ENCODE measurements around the gene MAP7D2. TPM values are rescaled to one million over a fixed set of nuclear protein-coding genes. Genes with fewer than 3 reads are reported as not detected.

Gene MAP7D2
- total and polyA plus RNA-seq, 9 donors: 0.27 to 0.89 (median 0.44) TPM

GRCh38 chrX:20016616-20016945 is 100.1 kb downstream of the MAP7D2 start:
- Histone ChIP-seq H3K36me3 (ENCODE audit: control insufficient read depth, insufficient read depth, low read length) (no peaks in the 10 kb centered on the region), H3K27ac (ENCODE audit: low read length) (no peak overlapping the region), H3K27me3 (ENCODE audit: control insufficient read depth, insufficient read depth, low read length) (peaks cover 42% of the 10 kb centered on the region), H3K4me1 (ENCODE audit: control insufficient read depth, insufficient read depth, low read length) (no peaks in the 10 kb centered on the region), H3K9me3 (replicated peaks; ENCODE audit: control insufficient read depth, low read depth, low read length) (no peaks in the 10 kb centered on the region), H3K4me3 (ENCODE audit: low read length) (no peak overlapping the region)
- WGBS (ENCODE audit: insufficient coverage): no CpG with 5 or more reads among the region's 2 CpGs
- DNase-seq: no peak

- no peaks in the 10 kb centered on the region for H3K36me3 ChIP-seq (ENCODE audit: control insufficient read depth, insufficient read depth, low read length)
- 69% methylated on average over 5 of the region's 9 CpGs for WGBS (ENCODE audit: insufficient coverage)
- DNase-seq: peak; percentile 64
Observed at GRCh38 chrX:20015945-20016615, 100.6 kb downstream of the MAP7D2 start.

GRCh38 chrX:20015422-20015821 is 101.3 kb downstream of the MAP7D2 start:
- H3K9me3 ChIP-seq (replicated peaks; ENCODE audit: control insufficient read depth, low read depth, low read length): no peaks in the 10 kb centered on the region
- no peak overlapping the region for H3K27ac ChIP-seq (ENCODE audit: low read length)
- peaks cover 45% of the 10 kb centered on the region for H3K27me3 ChIP-seq (ENCODE audit: control insufficient read depth, insufficient read depth, low read length)
- no peaks in the 10 kb centered on the region for H3K4me1 ChIP-seq (ENCODE audit: control insufficient read depth, insufficient read depth, low read length)
- no peak for DNase-seq
- no peaks in the 10 kb centered on the region for H3K36me3 ChIP-seq (ENCODE audit: control insufficient read depth, insufficient read depth, low read length)
- WGBS (ENCODE audit: insufficient coverage): no CpG with 5 or more reads among the region's 1 CpG
- no peak overlapping the region for H3K4me3 ChIP-seq (ENCODE audit: low read length)

More at GRCh38 chrX:20015945-20016615, 100.6 kb downstream of the MAP7D2 start:
- no peak overlapping the region for H3K27ac ChIP-seq (ENCODE audit: low read length)
- H3K4me1 ChIP-seq (ENCODE audit: control insufficient read depth, insufficient read depth, low read length): no peaks in the 10 kb centered on the region
- no peak overlapping the region for H3K4me3 ChIP-seq (ENCODE audit: low read length)
- H3K27me3 ChIP-seq (ENCODE audit: control insufficient read depth, insufficient read depth, low read length): peaks cover 47% of the 10 kb centered on the region
- no peaks in the 10 kb centered on the region for H3K9me3 ChIP-seq (replicated peaks; ENCODE audit: control insufficient read depth, low read depth, low read length)

- Histone ChIP-seq H3K4me3 (ENCODE audit: low read length) (no peak overlapping the region), H3K36me3 (ENCODE audit: control insufficient read depth, insufficient read depth, low read length) (no peaks in the 10 kb centered on the region), H3K9me3 (replicated peaks; ENCODE audit: control insufficient read depth, low read depth, low read length) (no peaks in the 10 kb centered on the region), H3K4me1 (ENCODE audit: control insufficient read depth, insufficient read depth, low read length) (no peaks in the 10 kb centered on the region), H3K27ac (ENCODE audit: low read length) (no peak overlapping the region), H3K27me3 (ENCODE audit: control insufficient read depth, insufficient read depth, low read length) (peaks cover 35% of the 10 kb centered on the region)
- no CpG with 5 or more reads among the region's 4 CpGs for WGBS (ENCODE audit: insufficient coverage)
- peak; percentile 57 for DNase-seq
Observed at GRCh38 chrX:20011608-20012007, 105.1 kb downstream of the MAP7D2 start.

GRCh38 chrX:20007962-20008622 is 108.6 kb downstream of the MAP7D2 start:
- Histone ChIP-seq H3K4me3 (ENCODE audit: low read length) (no peak overlapping the region), H3K27ac (ENCODE audit: low read length) (no peak overlapping the region), H3K9me3 (replicated peaks; ENCODE audit: control insufficient read depth, low read depth, low read length) (no peaks in the 10 kb centered on the region), H3K27me3 (ENCODE audit: control insufficient read depth, insufficient read depth, low read length) (peaks cover 32% of the 10 kb centered on the region), H3K36me3 (ENCODE audit: control insufficient read depth, insufficient read depth, low read length) (no peaks in the 10 kb centered on the region), H3K4me1 (ENCODE audit: control insufficient read depth, insufficient read depth, low read length) (no peaks in the 10 kb centered on the region)
- 74% methylated on average over 6 of the region's 7 CpGs for WGBS (ENCODE audit: insufficient coverage)
- DNase-seq: no peak

GRCh38 chrX:20005883-20006282 is 110.8 kb downstream of the MAP7D2 start:
- Histone ChIP-seq H3K27ac (ENCODE audit: low read length) (no peak overlapping the region), H3K4me1 (ENCODE audit: control insufficient read depth, insufficient read depth, low read length) (no peaks in the 10 kb centered on the region)
- WGBS (ENCODE audit: insufficient coverage): 100% methylated on average over 2 of the region's 2 CpGs

GRCh38 chrX:20001588-20001987 is 115.1 kb downstream of the MAP7D2 start:
- no CpG with 5 or more reads among the region's 4 CpGs for WGBS (ENCODE audit: insufficient coverage)
- DNase-seq: no peak

More at GRCh38 chrX:20005883-20006282, 110.8 kb downstream of the MAP7D2 start:
- no peak for DNase-seq
- H3K9me3 ChIP-seq (replicated peaks; ENCODE audit: control insufficient read depth, low read depth, low read length): no peaks in the 10 kb centered on the region
- H3K36me3 ChIP-seq (ENCODE audit: control insufficient read depth, insufficient read depth, low read length): no peaks in the 10 kb centered on the region
- peaks cover 28% of the 10 kb centered on the region for H3K27me3 ChIP-seq (ENCODE audit: control insufficient read depth, insufficient read depth, low read length)
- no peak overlapping the region for H3K4me3 ChIP-seq (ENCODE audit: low read length)

GRCh38 chrX:19991350-19991718 is 125.4 kb downstream of the MAP7D2 start:
- Histone ChIP-seq H3K36me3 (ENCODE audit: control insufficient read depth, insufficient read depth, low read length) (no peaks in the 10 kb centered on the region), H3K27ac (ENCODE audit: low read length) (no peak overlapping the region), H3K27me3 (ENCODE audit: control insufficient read depth, insufficient read depth, low read length) (peaks cover 12% of the 10 kb centered on the region), H3K9me3 (replicated peaks; ENCODE audit: control insufficient read depth, low read depth, low read length) (no peaks in the 10 kb centered on the region), H3K4me1 (ENCODE audit: control insufficient read depth, insufficient read depth, low read length) (peaks cover 7% of the 10 kb centered on the region), H3K4me3 (ENCODE audit: low read length) (peak overlapping the region; percentile 35)
- peak; percentile 8 for DNase-seq
- WGBS (ENCODE audit: insufficient coverage): 50% methylated on average over 6 of the region's 6 CpGs

More at GRCh38 chrX:20001588-20001987, 115.1 kb downstream of the MAP7D2 start:
- no peak overlapping the region for H3K27ac ChIP-seq (ENCODE audit: low read length)
- H3K9me3 ChIP-seq (replicated peaks; ENCODE audit: control insufficient read depth, low read depth, low read length): no peaks in the 10 kb centered on the region
- H3K36me3 ChIP-seq (ENCODE audit: control insufficient read depth, insufficient read depth, low read length): no peaks in the 10 kb centered on the region
- no peak overlapping the region for H3K4me3 ChIP-seq (ENCODE audit: low read length)
- H3K4me1 ChIP-seq (ENCODE audit: control insufficient read depth, insufficient read depth, low read length): no peaks in the 10 kb centered on the region
- H3K27me3 ChIP-seq (ENCODE audit: control insufficient read depth, insufficient read depth, low read length): peaks cover 35% of the 10 kb centered on the region

GRCh38 chrX:19990556-19991349 is 126.0 kb downstream of the MAP7D2 start, which contains the start of gene BCLAF3:
Gene BCLAF3 (minus strand): TSS chrX:19991061. CDS start chrX:19970264, 20,797 bp downstream.
- no peaks in the 10 kb centered on the region for H3K9me3 ChIP-seq (replicated peaks; ENCODE audit: control insufficient read depth, low read depth, low read length)
- peak; percentile 95 for DNase-seq
- 18% methylated on average over 64 of the region's 103 CpGs for WGBS (ENCODE audit: insufficient coverage)
- H3K4me3 ChIP-seq (ENCODE audit: low read length): peak within 1 kb of the TSS; percentile 62
- H3K4me1 ChIP-seq (ENCODE audit: control insufficient read depth, insufficient read depth, low read length): peaks cover 7% of the 10 kb centered on the region
- H3K36me3 ChIP-seq (ENCODE audit: control insufficient read depth, insufficient read depth, low read length): no peaks in the 10 kb centered on the region
- H3K27me3 ChIP-seq (ENCODE audit: control insufficient read depth, insufficient read depth, low read length): peaks cover 12% of the 10 kb centered on the region
- peak within 1 kb of the TSS; percentile 65 for H3K27ac ChIP-seq (ENCODE audit: low read length)

GRCh38 chrX:19990151-19990555 is 126.6 kb downstream of the MAP7D2 start:
- Histone ChIP-seq H3K27me3 (ENCODE audit: control insufficient read depth, insufficient read depth, low read length) (peaks cover 15% of the 10 kb centered on the region), H3K4me1 (ENCODE audit: control insufficient read depth, insufficient read depth, low read length) (peaks cover 7% of the 10 kb centered on the region), H3K4me3 (ENCODE audit: low read length) (peak overlapping the region; percentile 62), H3K27ac (ENCODE audit: low read length) (peak overlapping the region; percentile 65), H3K9me3 (replicated peaks; ENCODE audit: control insufficient read depth, low read depth, low read length) (peaks cover 2% of the 10 kb centered on the region), H3K36me3 (ENCODE audit: control insufficient read depth, insufficient read depth, low read length) (no peaks in the 10 kb centered on the region)
- WGBS (ENCODE audit: insufficient coverage): 20% methylated on average over 19 of the region's 25 CpGs
- peak; percentile 31 for DNase-seq

Data from muscle of leg (tissue), 11 donors.